Stomach (tissue), 9 donors: ENCODE data around the gene TMEM250. TPM values are rescaled to one million over a fixed set of nuclear protein-coding genes. Genes with fewer than 3 reads are reported as not detected.

Experiments used
- DNase-seq, 2 donors: peaks; one replicate each; pipeline versions ENCODE4 v3.0.0 to v3.0.0-alpha.2; 2013 to 2019
- H3K27ac ChIP-seq, 5 donors: fragments of 200-600 bp in 4 of 5; sonication (generic) in 4 of 5; one replicate each; pipeline ENCODE4 v1.5.1; 2013 to 2019; ENCODE audit warnings: mild to moderate bottlenecking in 1 of 5, moderate library complexity in 1 of 5
- H3K27me3 ChIP-seq, 3 donors: fragments of 200-600 bp; sonication (generic); one replicate each; pipeline ENCODE4 v1.5.1; 2017 to 2019; ENCODE audit warnings: mixed run types in 1 of 3
- H3K36me3 ChIP-seq, 4 donors: fragments of 200-600 bp; sonication (generic); 1 replicate in 3 of 4; 2 replicates in 1 of 4; pipeline ENCODE4 v1.5.1; 2016 to 2019
- H3K4me1 ChIP-seq, 4 donors: fragments of 200-600 bp; sonication (generic); one replicate each; pipeline ENCODE4 v1.5.1; 2016 to 2019
- H3K4me3 ChIP-seq, 4 donors: fragments of 200-600 bp; sonication (generic) in 3 of 4; one replicate each; pipeline ENCODE4 v1.5.1; 2016 to 2019; ENCODE audit warnings: mild to moderate bottlenecking in 1 of 4
- H3K9me3 ChIP-seq, 4 donors: fragments of 200-600 bp; sonication (generic); one replicate each; pipeline ENCODE4 v1.5.1; 2016 to 2019
- CTCF ChIP-seq, 7 experiments: fragments of 450-650 bp in 4 of 7; fragments of 200-600 bp in 3 of 7; sonication (generic) in 3 of 7; IDR thresholded peaks; one replicate each; pipeline ENCODE4 v1.5.1; 2016 to 2019; ENCODE audit warnings: antibody characterized with exemption in 7 of 7, control low read depth in 2 of 7, mild to moderate bottlenecking in 1 of 7
- EP300 ChIP-seq: sonication (generic); formaldehyde crosslinking; IDR thresholded peaks from one replicate; pipeline ENCODE4 v1.6.1; 2017; ENCODE audit warnings: antibody characterized with exemption
- POLR2A ChIP-seq, 4 donors: fragments of 450-650 bp; IDR thresholded peaks; one replicate each; pipeline ENCODE4 v1.6.1; 2016; ENCODE audit warnings: antibody characterized with exemption in 4 of 4, control low read depth in 2 of 4, mild to moderate bottlenecking in 1 of 4, moderate library complexity in 1 of 4
- POLR2AphosphoS5 ChIP-seq, 3 donors: sonication (generic); formaldehyde crosslinking; IDR thresholded peaks; one replicate each; pipeline ENCODE4 v1.6.1; 2016; ENCODE audit warnings: antibody characterized with exemption in 3 of 3
- WGBS, 5 donors: extraction: QIAGEN DNeasy Blood & Tissue Kit in 3 of 5; methylation state at CpG; one replicate each; pipeline versions ENCODE4 v1.1.5 to v1.1.7; 2013 to 2018; 5-methylcytosine and 5-hydroxymethylcytosine counted together
- intact Hi-C: fragments of 100-400 bp; cut with DNase I; formaldehyde crosslinking; loops from one replicate; pipeline ENCODE4 v1.15.1; 2023; ENCODE audit warnings: low total_unique reads
- polyA plus RNA-seq, 3 donors: library from polyadenylated mRNA; stranded (reverse); fragments of 200-250 nt; gene quantifications; one replicate each; pipeline ENCODE4 v1.2.3, GENCODE V29; 2013
- total RNA-seq, 5 donors: library from RNA; depleted of rRNA; stranded (reverse); fragments of >200 nt; gene quantifications; one replicate each; pipeline versions ENCODE4 v1.1.0 to v1.2.3, GENCODE V29; 2014 to 2016
- donor health status: healthy with polysubstance abuse.
- donor health status: Bipolar disorder and iron deficiency.
- donor health status: healthy.

Gene TMEM250
- total and polyA plus RNA-seq, 8 donors, result 15.6 to 105 (median 22.6) TPM

DNA sequence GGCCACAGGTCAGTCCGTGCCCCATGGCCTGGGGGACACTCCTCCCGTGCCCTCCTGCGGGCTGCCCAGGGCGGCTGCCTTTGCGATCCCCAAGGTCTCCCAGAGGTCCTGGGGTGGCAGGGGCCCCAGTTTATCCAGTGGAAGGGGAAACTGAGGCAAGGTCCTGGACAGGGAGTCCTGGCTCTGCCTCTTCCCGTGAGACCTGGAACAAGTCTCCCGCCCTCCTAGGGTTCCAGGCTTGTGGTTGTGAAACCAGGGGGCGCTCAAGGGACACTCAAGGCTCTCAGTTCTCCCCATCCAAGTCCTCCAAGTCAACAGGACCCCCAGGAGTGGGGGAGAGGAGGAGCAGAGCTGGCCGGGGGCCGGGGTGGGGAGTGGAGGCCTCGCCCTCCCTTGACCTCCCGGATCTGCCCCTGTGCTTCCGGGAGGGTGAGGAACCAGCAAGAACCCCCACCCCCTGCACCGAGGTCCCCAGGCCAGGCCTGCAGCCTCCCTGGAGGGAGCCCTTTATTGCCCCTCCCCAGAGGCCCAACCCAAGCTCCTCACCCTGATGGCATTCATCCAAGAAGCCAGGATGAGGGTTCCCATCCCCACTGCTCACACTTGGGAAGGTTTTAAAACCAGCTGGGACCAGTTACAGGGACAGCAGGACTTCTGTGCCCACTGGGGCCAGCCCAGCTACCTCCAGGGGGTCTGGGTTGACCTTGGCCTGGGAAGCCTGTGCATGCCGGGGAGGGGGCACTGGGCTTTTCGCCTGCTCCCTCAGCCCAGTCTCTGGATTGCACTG is 24.7 kb upstream of the TMEM250 start:
- H3K4me1 ChIP-seq, result peaks cover 0 to 6% (median 0%) of the 10 kb centered on the region in 4 donors
- no peak overlapping the region for H3K4me3 ChIP-seq
- H3K36me3 ChIP-seq, result no peaks in the 10 kb centered on the region
- H3K27me3 ChIP-seq, result peaks cover 0 to 76% (median 30%) of the 10 kb centered on the region in 3 donors
- DNase-seq, result peak in 1 of 2 donors; percentile 57
- 35 to 54% (median 41%) methylated on average over 5 to 16 of the region's 16 CpGs for WGBS, 5 donors
- no peak overlapping the region for H3K27ac ChIP-seq
- intact Hi-C loops, result no loop called here
- no peak for TF ChIP-seq EP300
- no peak for TF ChIP-seq CTCF (IDR thresholded peaks at IDR 0.05)
- no peak for TF ChIP-seq POLR2A (IDR thresholded peaks at IDR 0.05)
- TF ChIP-seq POLR2AphosphoS5 (IDR thresholded peaks at IDR 0.05), result no peak
- H3K9me3 ChIP-seq, result no peaks in the 10 kb centered on the region

DNA sequence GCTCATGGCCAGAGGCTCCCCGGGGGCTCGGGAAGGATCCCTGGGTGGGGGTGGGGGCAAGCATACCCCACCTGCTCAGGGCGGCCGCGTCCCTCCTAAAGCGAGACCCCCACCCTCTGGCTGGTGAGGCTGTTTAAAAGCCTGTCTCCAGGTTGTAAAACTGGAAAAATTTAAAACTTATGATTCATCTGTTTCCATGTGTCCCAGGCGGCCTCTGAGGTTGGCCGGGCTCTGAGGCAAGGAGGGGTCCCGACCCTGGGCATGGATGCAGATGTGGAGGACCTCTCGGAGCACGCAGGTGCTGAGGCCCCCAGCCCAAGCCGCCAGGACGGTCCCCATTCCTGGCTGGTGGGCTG is 24.2 kb upstream of the TMEM250 start:
- WGBS, 5 donors, result 39 to 56% (median 52%) methylated on average over 11 to 13 of the region's 13 CpGs
- Histone ChIP-seq H3K4me3 (no peak overlapping the region), H3K27ac (no peak overlapping the region), H3K36me3 (no peaks in the 10 kb centered on the region), H3K4me1 (peaks cover 0 to under 1% (median 0%) of the 10 kb centered on the region in 4 donors), H3K9me3 (no peaks in the 10 kb centered on the region), H3K27me3 (peaks cover 0 to 76% (median 26%) of the 10 kb centered on the region in 3 donors)
- DNase-seq, result no peak
- no peak for TF ChIP-seq POLR2A (IDR thresholded peaks at IDR 0.05)
- no peak for TF ChIP-seq EP300
- TF ChIP-seq CTCF (IDR thresholded peaks at IDR 0.05), result no peak
- TF ChIP-seq POLR2AphosphoS5 (IDR thresholded peaks at IDR 0.05), result no peak
- intact Hi-C loops, result no loop called here

- Histone ChIP-seq H3K4me1 (no peaks in the 10 kb centered on the region), H3K36me3 (no peaks in the 10 kb centered on the region)
- TF ChIP-seq EP300 (no peak), POLR2A (IDR thresholded peaks at IDR 0.05) (no peak), CTCF (IDR thresholded peaks at IDR 0.05) (no peak), POLR2AphosphoS5 (IDR thresholded peaks at IDR 0.05) (no peak)
Measured at GRCh38 chr9:136142414-136142796, 23.7 kb upstream of the TMEM250 start.

GRCh38 chr9:136141682-136142413 is 23.2 kb upstream of the TMEM250 start:
- H3K9me3 ChIP-seq, result no peaks in the 10 kb centered on the region
- 65 to 80% (median 78%) methylated on average over 6 to 19 of the region's 19 CpGs for WGBS, 5 donors
- intact Hi-C loops, result no loop called here
- DNase-seq, result no peak
- no peak overlapping the region for H3K27ac ChIP-seq
- H3K27me3 ChIP-seq, result peaks cover 0 to 76% (median 24%) of the 10 kb centered on the region in 3 donors
- no peak overlapping the region for H3K4me3 ChIP-seq
- TF ChIP-seq POLR2AphosphoS5 (IDR thresholded peaks at IDR 0.05) (no peak), POLR2A (IDR thresholded peaks at IDR 0.05) (no peak), CTCF (IDR thresholded peaks at IDR 0.05) (no peak)
- H3K36me3 ChIP-seq, result no peaks in the 10 kb centered on the region
- H3K4me1 ChIP-seq, result no peaks in the 10 kb centered on the region

More at GRCh38 chr9:136142414-136142796, 23.7 kb upstream of the TMEM250 start:
- no peaks in the 10 kb centered on the region for H3K9me3 ChIP-seq
- no peak for DNase-seq
- H3K4me3 ChIP-seq, result no peak overlapping the region
- peaks cover 0 to 76% (median 23%) of the 10 kb centered on the region in 3 donors for H3K27me3 ChIP-seq
- H3K27ac ChIP-seq, result no peak overlapping the region
- intact Hi-C loops, result no loop called here
- WGBS, 5 donors, result 63 to 77% (median 73%) methylated on average over 5 to 6 of the region's 6 CpGs
